Inferior parietal cortex (tissue), 1 donor: ENCODE data around the gene GNA14.
"Not testable (repeated sequence)": the region's sequence is repeated elsewhere in the genome, so short reads cannot be mapped to it uniquely, and the experiment has no call there.

ENCODE experiments used
- DNase-seq: peaks from one replicate; pipeline ENCODE4 v3.0.0-alpha.2; 2016; ENCODE audit errors: extremely low spot score

The GNA14 gene

GRCh38 chr9:77648234-77649108, at the start of gene GNA14:
TSS of gene GNA14 (minus strand) at chr9:77648322. CDS start at chr9:77647793, 529 bp downstream.
- no peak for DNase-seq

GRCh38 chr9:77697238-77697984, 49.3 kb upstream of the GNA14 start:
- no peak for DNase-seq

GRCh38 chr9:77690723-77691122, 42.6 kb upstream of the GNA14 start:
- DNase-seq = not testable (repeated sequence)

- DNase-seq = not testable (repeated sequence)
Observed at GRCh38 chr9:77690119-77690518, 42.0 kb upstream of the GNA14 start.

- not testable (repeated sequence) for DNase-seq
Observed at GRCh38 chr9:77687737-77688136, 39.6 kb upstream of the GNA14 start.

- no peak for DNase-seq
Observed at GRCh38 chr9:77680581-77680980, 32.5 kb upstream of the GNA14 start.

- DNase-seq = no peak
Observed at GRCh38 chr9:77679661-77680368, 31.7 kb upstream of the GNA14 start.

GRCh38 chr9:77679088-77679487, 31.0 kb upstream of the GNA14 start:
- DNase-seq = no peak

GRCh38 chr9:77677957-77678535, 29.9 kb upstream of the GNA14 start:
- DNase-seq = no peak

- DNase-seq = no peak
Observed at GRCh38 chr9:77677397-77677796, 29.3 kb upstream of the GNA14 start.

GRCh38 chr9:77673941-77674791, 26.0 kb upstream of the GNA14 start:
- DNase-seq = no peak

GRCh38 chr9:77672183-77672582, 24.1 kb upstream of the GNA14 start:
- DNase-seq = no peak

GRCh38 chr9:77667151-77667550, 19.0 kb upstream of the GNA14 start:
- no peak for DNase-seq

GRCh38 chr9:77663754-77664153, 15.6 kb upstream of the GNA14 start:
- no peak for DNase-seq

GRCh38 chr9:77661566-77662085, 13.5 kb upstream of the GNA14 start:
- no peak for DNase-seq

- no peak for DNase-seq
Observed at GRCh38 chr9:77659926-77660325, 11.8 kb upstream of the GNA14 start.

GRCh38 chr9:77651203-77651602, 3.1 kb upstream of the GNA14 start:
- no peak for DNase-seq

- DNase-seq = peak; percentile 27
Observed at GRCh38 chr9:77649109-77649812, 1.1 kb upstream of the GNA14 start.

GRCh38 chr9:77647267-77648233, 572 bp downstream of the GNA14 start:
- DNase-seq = no peak
